HepG2 (cell line): ENCODE measurements around the gene TNFAIP8L1. TPM values are rescaled to one million over a fixed set of nuclear protein-coding genes. Genes with fewer than 3 reads are reported as not detected.

Source experiments
- CC2D1A ChIP-seq: sonication (generic); formaldehyde crosslinking; IDR thresholded peaks from 2 replicates; pipeline ENCODE4 v1.8.1; 2023; ENCODE audit warnings: mild to moderate bottlenecking, missing genetic modification reagents
- CHD4 ChIP-seq: fragments of 200-600 bp; sonication (generic); IDR thresholded peaks from 2 replicates; pipeline ENCODE4 v1.7.0; 2017; ENCODE audit warnings: mild to moderate bottlenecking, low read length, borderline replicate concordance
- CREM ChIP-seq, 2 experiments: sonication (generic) in 1 of 2; formaldehyde crosslinking in 1 of 2; IDR thresholded peaks; 2 replicates each; pipeline versions ENCODE4 v1.4.0 to v1.6.1; 2016 to 2020; ENCODE audit warnings: antibody characterized with exemption in 1 of 2, mild to moderate bottlenecking in 1 of 2, missing genetic modification reagents in 1 of 2
- DMAP1 ChIP-seq: IDR thresholded peaks from 2 replicates; pipeline ENCODE4 v1.6.1; 2016
- EP300 ChIP-seq, 3 experiments: sonication (generic) in 1 of 3; formaldehyde crosslinking in 1 of 3; IDR thresholded peaks; 2 replicates each; pipeline versions ENCODE4 v1.5.1 to v1.6.1; 2011 to 2020; ENCODE audit warnings: low read depth in 2 of 3, low read length in 2 of 3, borderline replicate concordance in 1 of 3, improper control_type of control experiment in 1 of 3, mild to moderate bottlenecking in 1 of 3, missing genetic modification reagents in 1 of 3, moderate library complexity in 1 of 3
- FOSL2 ChIP-seq: sonication (generic); formaldehyde crosslinking; IDR thresholded peaks from 2 replicates; pipeline ENCODE4 v1.4.0; 2020; ENCODE audit warnings: missing genetic modification reagents
- NCOA2 ChIP-seq: sonication (generic); formaldehyde crosslinking; IDR thresholded peaks from 2 replicates; pipeline ENCODE4 v1.8.0; 2022; ENCODE audit warnings: inconsistent platforms
- NONO ChIP-seq, 2 experiments: fragments of 450-650 bp in 1 of 2; sonication (generic) in 1 of 2; formaldehyde crosslinking in 1 of 2; IDR thresholded peaks in 1 of 2; conservative IDR thresholded peaks in 1 of 2; 2 replicates each; pipeline versions ENCODE4 v1.6.1 to v1.8.0; 2017 to 2022; ENCODE audit warnings: mild to moderate bottlenecking in 1 of 2, missing genetic modification reagents in 1 of 2, moderate library complexity in 1 of 2
- RBFOX2 ChIP-seq: fragments of 200-400 bp; formaldehyde crosslinking; IDR thresholded peaks from 2 replicates; pipeline ENCODE4 v1.6.1; 2017; ENCODE audit warnings: low read depth, mild to moderate bottlenecking, low read length
- SRSF4 ChIP-seq: fragments of 200-400 bp; formaldehyde crosslinking; IDR thresholded peaks from one replicate; pipeline ENCODE4 v1.6.1; 2018; ENCODE audit warnings: mild to moderate bottlenecking, low read depth, low read length, moderate library complexity; ENCODE audit not compliant: poor library complexity, severe bottlenecking
- SRY ChIP-seq: sonication (generic); formaldehyde crosslinking; IDR thresholded peaks from 2 replicates; pipeline ENCODE4 v1.8.0; 2022; ENCODE audit warnings: mild to moderate bottlenecking, missing genetic modification reagents
- TEAD2 ChIP-seq: sonication (generic); formaldehyde crosslinking; IDR thresholded peaks from 2 replicates; pipeline ENCODE4 v1.9.0; 2021; ENCODE audit warnings: missing genetic modification reagents
- TSC22D2 ChIP-seq: sonication (generic); formaldehyde crosslinking; IDR thresholded peaks from 2 replicates; pipeline ENCODE4 v1.5.1; 2020; ENCODE audit warnings: missing genetic modification reagents, mild to moderate bottlenecking, borderline replicate concordance
- U2AF1 ChIP-seq: fragments of 200-400 bp; formaldehyde crosslinking; optimal IDR thresholded peaks from 2 replicates; pipeline ENCODE3; 2017; ENCODE audit warnings: mild to moderate bottlenecking, low read depth, low read length
- ZKSCAN5 ChIP-seq: sonication (generic); formaldehyde crosslinking; IDR thresholded peaks from 2 replicates; pipeline ENCODE4 v1.5.1; 2020; ENCODE audit warnings: mild to moderate bottlenecking, missing genetic modification reagents
- ZNF121 ChIP-seq: sonication (generic); formaldehyde crosslinking; IDR thresholded peaks from 2 replicates; pipeline ENCODE4 v1.5.0; 2020; ENCODE audit warnings: mild to moderate bottlenecking, missing genetic modification reagents
- ZNF30 ChIP-seq: sonication (generic); formaldehyde crosslinking; IDR thresholded peaks from 2 replicates; pipeline ENCODE4 v1.5.0; 2020; ENCODE audit warnings: mild to moderate bottlenecking, missing genetic modification reagents
- ZNF331 ChIP-seq: sonication (generic); formaldehyde crosslinking; IDR thresholded peaks from 2 replicates; pipeline ENCODE4 v1.4.0; 2020; ENCODE audit warnings: missing genetic modification reagents
- ZNF546 ChIP-seq: sonication (generic); formaldehyde crosslinking; conservative IDR thresholded peaks from 2 replicates; pipeline ENCODE4 v1.8.1; 2023; ENCODE audit warnings: mild to moderate bottlenecking, missing genetic modification reagents
- ZNF564 ChIP-seq: sonication (generic); formaldehyde crosslinking; IDR thresholded peaks from 2 replicates; pipeline ENCODE4 v1.8.1; 2023; ENCODE audit warnings: mild to moderate bottlenecking, missing genetic modification reagents
- ZNF629 ChIP-seq: sonication (generic); formaldehyde crosslinking; conservative IDR thresholded peaks from 2 replicates; pipeline ENCODE4 v1.5.0; 2020; ENCODE audit warnings: missing genetic modification reagents
- polyA plus RNA-seq, 8 experiments: library from polyadenylated mRNA; depleted of rRNA in 3 of 8; stranded (reverse) in 7 of 8; unstranded in 1 of 8; fragments of >200 nt; fragmentation: Illumina TruSeq in 4 of 8; extraction: Trizol in 4 of 8; gene quantifications; 2 replicates each; pipeline versions ENCODE4 v1.2.1 to v1.2.3, GENCODE V29; 2011 to 2016; ENCODE audit warnings: low read depth in 4 of 8, missing spikeins in 1 of 8, mixed read lengths in 1 of 8; ENCODE audit not compliant: insufficient read depth in 1 of 8
- total RNA-seq, 5 experiments: library from RNA; depleted of rRNA; stranded (reverse); fragments of >200 nt; fragmentation: Illumina TruSeq; extraction: Trizol; gene quantifications; 2 replicates each; pipeline ENCODE4 v1.2.3, GENCODE V29; 2016; ENCODE audit warnings: low read depth in 1 of 5
- TF ChIP-seq, protein P1 (sequence below): sonication (generic); formaldehyde crosslinking; IDR thresholded peaks from 2 replicates; pipeline ENCODE4 v1.8.1; 2023; ENCODE audit warnings: mild to moderate bottlenecking, missing genetic modification reagents, borderline replicate concordance

TNFAIP8L1 gene
- total and polyA plus RNA-seq, 2 of the 13 experiments (the other 11 are each of a cell fraction or from before 2014, with no cell fraction given): 13.4 to 21.4 TPM

DNA sequence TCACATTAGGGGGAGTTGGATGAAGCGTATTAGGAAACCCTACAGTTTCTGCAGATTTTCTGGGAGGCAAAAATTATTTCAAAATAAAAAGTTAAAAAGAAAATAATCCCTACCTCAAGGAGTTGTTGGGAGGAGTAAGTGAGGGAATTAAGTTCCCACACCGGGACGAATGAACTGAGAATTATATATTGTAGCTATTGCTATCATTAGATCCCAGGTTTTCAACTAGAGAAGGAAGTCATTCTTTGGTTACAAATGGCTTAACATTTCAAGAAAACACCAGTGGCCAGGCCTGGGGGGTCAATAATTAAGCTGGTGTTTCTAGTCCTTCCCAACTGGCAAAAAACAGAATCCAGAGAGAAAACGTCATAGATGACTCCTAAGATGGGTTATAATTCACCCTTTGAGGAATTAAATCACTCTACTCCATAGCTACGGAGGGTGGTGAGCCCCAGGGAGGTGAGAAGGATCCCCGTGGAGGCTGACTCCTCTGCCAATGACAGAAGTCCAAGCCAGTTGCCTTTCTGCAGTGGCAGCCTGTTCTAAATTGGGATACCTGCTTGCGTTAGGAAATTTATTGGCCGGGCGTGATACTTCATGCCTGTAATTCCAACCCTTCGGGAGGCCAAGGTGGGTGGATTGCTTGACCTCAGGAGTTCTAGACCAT lies 32.0 kb downstream of the TNFAIP8L1 start (continued):
- TF ChIP-seq ZNF331 (CRISPR knock-in tag) (no peak), ZNF121 (peak; percentile 78), ZNF30 (no peak), NONO (IDR thresholded peaks at IDR 0.05) (no peak), NONO (CRISPR knock-in tag; conservative IDR thresholded peaks at IDR 0.05) (0 out of 2 replicates have a peak, but pooled peaks have one; percentile 20), ZNF546 (CRISPR knock-in tag) (peak; percentile 74; the same call in 1 of the 2 replicates), U2AF1 (no peak), SRY (CRISPR knock-in tag) (no peak), DMAP1 (no peak), TEAD2 (CRISPR knock-in tag) (no peak), TSC22D2 (CRISPR knock-in tag) (no peak), RBFOX2 (no peak), CREM (IDR thresholded peaks at IDR 0.05) (peak; percentile 3; the same call in 1 of the 2 replicates), CREM (CRISPR knock-in tag; IDR thresholded peaks at IDR 0.05) (no peak), ZNF629 (no peak), CHD4 (peak; percentile 76; the same call in 1 of the 2 replicates), FOSL2 (no peak), ZKSCAN5 (CRISPR knock-in tag) (0 out of 2 replicates have a peak, but pooled peaks have one; percentile 39), ZNF564 (CRISPR knock-in tag) (no peak), NCOA2 (CRISPR knock-in tag) (no peak), EP300 (IDR thresholded peaks at IDR 0.05; ENCODE audit: low read depth in 2 of 2, low read length in 2 of 2) (no peak), EP300 (CRISPR knock-in tag; IDR thresholded peaks at IDR 0.05; ENCODE audit: borderline replicate concordance) (no peak), CC2D1A (CRISPR knock-in tag) (no peak), SRSF4 (no peak)
- TF ChIP-seq, protein P1, sequence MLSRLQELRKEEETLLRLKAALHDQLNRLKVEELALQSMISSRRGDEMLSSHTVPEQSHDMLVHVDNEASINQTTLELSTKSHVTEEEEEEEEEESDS (CRISPR knock-in tag): no peak
